GM21367 (cell line): Measurements from ENCODE around the gene SPARCL1.

Experiments used
- ATAC-seq: cut with Tn5 transposase; IDR thresholded peaks from one replicate; pipeline ENCODE4 v1.9.1; 2021; ENCODE audit not compliant: unreplicated experiment

Gene SPARCL1

GRCh38 chr4:87541956-87542709 is 13.0 kb upstream of the SPARCL1 start:
- no peak for ATAC-seq

- ATAC-seq, result no peak
Measured at GRCh38 chr4:87541521-87541920, 12.3 kb upstream of the SPARCL1 start.

- ATAC-seq, result no peak
Measured at GRCh38 chr4:87540146-87541058, 11.2 kb upstream of the SPARCL1 start.

- no peak for ATAC-seq
Measured at GRCh38 chr4:87532907-87533306, 3.7 kb upstream of the SPARCL1 start.

- no peak for ATAC-seq
Measured at GRCh38 chr4:87532109-87532508, 2.9 kb upstream of the SPARCL1 start.

- no peak for ATAC-seq
Measured at GRCh38 chr4:87531621-87532020, 2.4 kb upstream of the SPARCL1 start.

GRCh38 chr4:87530868-87531267 is 1.7 kb upstream of the SPARCL1 start:
- ATAC-seq, result no peak

- ATAC-seq, result no peak
Measured at GRCh38 chr4:87530229-87530628, 1.1 kb upstream of the SPARCL1 start.

- no peak for ATAC-seq
Measured at GRCh38 chr4:87527431-87528220, 1.6 kb downstream of the SPARCL1 start.

- ATAC-seq, result no peak
Measured at GRCh38 chr4:87525636-87526295, 3.4 kb downstream of the SPARCL1 start.

GRCh38 chr4:87524456-87524855 is 4.7 kb downstream of the SPARCL1 start:
- no peak for ATAC-seq

GRCh38 chr4:87523307-87523706 is 5.9 kb downstream of the SPARCL1 start:
- ATAC-seq, result no peak

- no peak for ATAC-seq
Measured at GRCh38 chr4:87521757-87522374, 7.3 kb downstream of the SPARCL1 start.

GRCh38 chr4:87521319-87521718 is 7.9 kb downstream of the SPARCL1 start:
- no peak for ATAC-seq

GRCh38 chr4:87517621-87518020 is 11.6 kb downstream of the SPARCL1 start:
- ATAC-seq, result no peak

- ATAC-seq, result no peak
Measured at GRCh38 chr4:87516683-87517082, 12.5 kb downstream of the SPARCL1 start.

GRCh38 chr4:87512400-87512799 is 16.8 kb downstream of the SPARCL1 start:
- ATAC-seq, result no peak

- ATAC-seq, result no peak
Measured at GRCh38 chr4:87511500-87511899, 17.7 kb downstream of the SPARCL1 start.

- ATAC-seq, result no peak
Measured at GRCh38 chr4:87510747-87511146, 18.4 kb downstream of the SPARCL1 start.

GRCh38 chr4:87506974-87507701 is 22.0 kb downstream of the SPARCL1 start:
- no peak for ATAC-seq
